Stomach (tissue), 9 donors: ENCODE results near the gene MOB3C. TPM values are rescaled to one million over a fixed set of nuclear protein-coding genes. Genes with fewer than 3 reads are reported as not detected.

Experiments used
- DNase-seq, 2 donors: peaks; one replicate each; pipeline versions ENCODE4 v3.0.0 to v3.0.0-alpha.2; 2013 to 2019
- H3K27ac ChIP-seq, 5 donors: fragments of 200-600 bp in 4 of 5; sonication (generic) in 4 of 5; one replicate each; pipeline ENCODE4 v1.5.1; 2013 to 2019; ENCODE audit warnings: mild to moderate bottlenecking in 1 of 5, moderate library complexity in 1 of 5
- H3K27me3 ChIP-seq, 3 donors: fragments of 200-600 bp; sonication (generic); one replicate each; pipeline ENCODE4 v1.5.1; 2017 to 2019; ENCODE audit warnings: mixed run types in 1 of 3
- H3K36me3 ChIP-seq, 4 donors: fragments of 200-600 bp; sonication (generic); 1 replicate in 3 of 4; 2 replicates in 1 of 4; pipeline ENCODE4 v1.5.1; 2016 to 2019
- H3K4me1 ChIP-seq, 4 donors: fragments of 200-600 bp; sonication (generic); one replicate each; pipeline ENCODE4 v1.5.1; 2016 to 2019
- H3K4me3 ChIP-seq, 4 donors: fragments of 200-600 bp; sonication (generic) in 3 of 4; one replicate each; pipeline ENCODE4 v1.5.1; 2016 to 2019; ENCODE audit warnings: mild to moderate bottlenecking in 1 of 4
- H3K9me3 ChIP-seq, 4 donors: fragments of 200-600 bp; sonication (generic); one replicate each; pipeline ENCODE4 v1.5.1; 2016 to 2019
- CTCF ChIP-seq, 7 experiments: fragments of 450-650 bp in 4 of 7; fragments of 200-600 bp in 3 of 7; sonication (generic) in 3 of 7; IDR thresholded peaks; one replicate each; pipeline ENCODE4 v1.5.1; 2016 to 2019; ENCODE audit warnings: antibody characterized with exemption in 7 of 7, control low read depth in 2 of 7, mild to moderate bottlenecking in 1 of 7
- EP300 ChIP-seq: sonication (generic); formaldehyde crosslinking; IDR thresholded peaks from one replicate; pipeline ENCODE4 v1.6.1; 2017; ENCODE audit warnings: antibody characterized with exemption
- POLR2A ChIP-seq, 4 donors: fragments of 450-650 bp; IDR thresholded peaks; one replicate each; pipeline ENCODE4 v1.6.1; 2016; ENCODE audit warnings: antibody characterized with exemption in 4 of 4, control low read depth in 2 of 4, mild to moderate bottlenecking in 1 of 4, moderate library complexity in 1 of 4
- POLR2AphosphoS5 ChIP-seq, 3 donors: sonication (generic); formaldehyde crosslinking; IDR thresholded peaks; one replicate each; pipeline ENCODE4 v1.6.1; 2016; ENCODE audit warnings: antibody characterized with exemption in 3 of 3
- WGBS, 5 donors: extraction: QIAGEN DNeasy Blood & Tissue Kit in 3 of 5; methylation state at CpG; one replicate each; pipeline versions ENCODE4 v1.1.5 to v1.1.7; 2013 to 2018; 5-methylcytosine and 5-hydroxymethylcytosine counted together
- intact Hi-C: fragments of 100-400 bp; cut with DNase I; formaldehyde crosslinking; loops from one replicate; pipeline ENCODE4 v1.15.1; 2023; ENCODE audit warnings: low total_unique reads
- polyA plus RNA-seq, 3 donors: library from polyadenylated mRNA; stranded (reverse); fragments of 200-250 nt; gene quantifications; one replicate each; pipeline ENCODE4 v1.2.3, GENCODE V29; 2013
- total RNA-seq, 5 donors: library from RNA; depleted of rRNA; stranded (reverse); fragments of >200 nt; gene quantifications; one replicate each; pipeline versions ENCODE4 v1.1.0 to v1.2.3, GENCODE V29; 2014 to 2016
- donor health status: healthy with polysubstance abuse.
- donor health status: Bipolar disorder and iron deficiency.
- donor health status: healthy.

MOB3C gene
- total and polyA plus RNA-seq, 8 donors, result 8.4 to 27.2 (median 11.8) TPM

DNA sequence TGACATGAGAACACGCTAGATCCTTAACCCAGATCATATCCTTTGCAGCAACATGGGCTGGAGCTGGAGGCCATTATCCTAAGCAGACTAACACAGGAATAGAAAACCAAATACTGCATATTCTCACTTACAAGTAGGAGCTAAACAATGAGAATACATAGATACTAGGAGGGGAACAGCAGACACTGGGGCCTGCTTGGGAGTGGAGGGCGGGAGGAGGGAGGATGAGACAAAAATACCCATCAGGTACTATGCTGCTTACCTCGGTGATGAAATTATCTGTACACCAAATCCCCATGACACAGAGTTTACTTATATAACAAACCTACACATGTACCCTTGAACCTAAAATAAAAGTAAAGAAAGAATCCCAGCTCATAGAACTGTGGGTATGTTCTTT lies 1.2 kb upstream of the MOB3C start:
- Histone ChIP-seq H3K4me3 (no peak overlapping the region), H3K4me1 (peaks cover 29 to 43% (median 41%) of the 10 kb centered on the region in 4 donors), H3K36me3 (peaks cover 2 to 4% (median 3%) of the 10 kb centered on the region in 4 donors), H3K27ac (peak overlapping the region in 1 of 5 donors; percentile 97), H3K9me3 (no peaks in the 10 kb centered on the region), H3K27me3 (no peaks in the 10 kb centered on the region)
- DNase-seq, result no peak
- intact Hi-C loops, result no loop called here
- TF ChIP-seq EP300 (no peak), CTCF (IDR thresholded peaks at IDR 0.05) (no peak), POLR2A (IDR thresholded peaks at IDR 0.05) (no peak), POLR2AphosphoS5 (IDR thresholded peaks at IDR 0.05) (no peak)
- 81 to 85% (median 82%) methylated on average over 3 of the region's 3 CpGs for WGBS, 5 donors

- H3K36me3 ChIP-seq, result peaks cover 5 to 8% (median 7%) of the 10 kb centered on the region in 4 donors
- H3K4me1 ChIP-seq, result peaks cover 32 to 49% (median 45%) of the 10 kb centered on the region in 4 donors
- H3K4me3 ChIP-seq, result peak overlapping the region; percentile 78 to 88 (median 83)
- H3K9me3 ChIP-seq, result no peaks in the 10 kb centered on the region
- peak overlapping the region; percentile 84 to 97 (median 94) for H3K27ac ChIP-seq
- no peaks in the 10 kb centered on the region for H3K27me3 ChIP-seq
- intact Hi-C loops, result no loop called here
- no peak for DNase-seq
- 35 to 40% (median 37%) methylated on average over 10 of the region's 10 CpGs for WGBS, 5 donors
- TF ChIP-seq POLR2AphosphoS5 (IDR thresholded peaks at IDR 0.05) (no peak), CTCF (IDR thresholded peaks at IDR 0.05) (no peak), POLR2A (IDR thresholded peaks at IDR 0.05) (no peak)
Measured at GRCh38 chr1:46617108-46617800, 643 bp upstream of the MOB3C start.

DNA sequence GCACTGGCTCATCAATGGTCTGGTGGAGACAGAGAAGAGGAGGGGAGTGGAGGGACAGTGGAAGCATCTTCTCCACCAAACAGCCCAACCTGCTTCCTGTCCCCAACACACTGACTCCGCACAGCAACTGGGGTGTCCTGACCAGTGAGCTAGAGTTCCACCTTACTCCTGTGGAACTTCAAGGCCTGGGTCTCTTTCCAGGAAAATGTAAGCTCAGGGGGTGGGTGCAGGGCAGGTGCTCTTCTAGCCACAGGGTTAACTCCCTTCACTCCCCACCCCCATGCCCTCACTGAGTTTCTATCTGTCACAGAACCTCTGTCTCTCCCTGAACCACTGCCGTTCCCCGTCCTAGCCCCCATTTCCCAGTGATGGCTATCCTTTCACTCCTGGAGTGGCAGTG lies 876 bp downstream of the MOB3C start:
- no peak for DNase-seq
- H3K27ac ChIP-seq, result peak overlapping the region; percentile 84 to 97 (median 94)
- peak overlapping the region; percentile 78 to 88 (median 83) for H3K4me3 ChIP-seq
- TF ChIP-seq POLR2A (IDR thresholded peaks at IDR 0.05) (no peak), CTCF (IDR thresholded peaks at IDR 0.05) (no peak), POLR2AphosphoS5 (IDR thresholded peaks at IDR 0.05) (no peak), EP300 (no peak)
- no peaks in the 10 kb centered on the region for H3K9me3 ChIP-seq
- H3K36me3 ChIP-seq, result peaks cover 10 to 21% (median 19%) of the 10 kb centered on the region in 4 donors
- intact Hi-C loops, result no loop called here
- WGBS, 5 donors, result 28 to 50% (median 39%) methylated on average over 3 of the region's 3 CpGs
- H3K4me1 ChIP-seq, result peaks cover 42 to 64% (median 57%) of the 10 kb centered on the region in 4 donors
- H3K27me3 ChIP-seq, result no peaks in the 10 kb centered on the region

DNA sequence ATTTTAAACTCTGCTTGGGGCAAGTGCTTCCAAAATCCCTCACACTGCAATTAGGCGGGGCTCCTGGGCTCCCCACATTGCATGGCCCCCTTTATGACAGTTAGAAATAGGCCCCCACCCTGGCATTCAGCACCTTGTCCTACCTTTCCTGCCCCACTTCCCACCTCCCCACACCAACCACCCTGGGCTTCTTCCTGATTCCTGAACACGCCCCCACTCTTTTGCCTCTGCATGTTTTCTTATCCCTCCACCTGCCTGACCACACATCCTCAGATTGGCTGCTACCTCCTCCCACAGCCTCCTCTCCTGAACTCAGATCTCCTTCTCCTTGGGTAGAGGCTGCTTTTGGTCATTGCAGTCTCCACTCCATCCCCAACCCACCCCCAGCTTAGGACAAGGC lies 1.5 kb downstream of the MOB3C start:
- no peak for DNase-seq
- TF ChIP-seq EP300 (no peak), POLR2A (IDR thresholded peaks at IDR 0.05) (no peak), POLR2AphosphoS5 (IDR thresholded peaks at IDR 0.05) (no peak), CTCF (IDR thresholded peaks at IDR 0.05) (no peak)
- H3K4me3 ChIP-seq, result peak overlapping the region; percentile 78 to 88 (median 83)
- peaks cover 42 to 65% (median 58%) of the 10 kb centered on the region in 4 donors for H3K4me1 ChIP-seq
- H3K9me3 ChIP-seq, result no peaks in the 10 kb centered on the region
- H3K36me3 ChIP-seq, result peaks cover 12 to 28% (median 23%) of the 10 kb centered on the region in 4 donors
- WGBS, 5 donors, result 67 to 97% (median 85%) methylated on average over 2 of the region's 2 CpGs
- no peaks in the 10 kb centered on the region for H3K27me3 ChIP-seq
- peak overlapping the region in 4 of 5 donors; percentile 92 to 97 (median 95) for H3K27ac ChIP-seq
- intact Hi-C loops, result no loop called here
